Activated T-helper 1 cell treated with anti-CD3 and anti-CD28 coated beads, Interleukin-12 subunit alpha, Interleukin-12 subunit beta, Interleukin-2, Interleukin-4 antibody, amounts not matched to agents 30 ng/mL and 10 ng/mL and 1 ng/mL, durations not matched to agents 14 hours and 24 hours and 36 hours (primary cell): ENCODE data around the gene PHETA1. TPM values are rescaled to one million over a fixed set of nuclear protein-coding genes. Genes with fewer than 3 reads are reported as not detected.
A peak's percentile ranks its signal among the peaks of the same experiment; 100 is the strongest.
"Not testable (repeated sequence)": the region's sequence is repeated elsewhere in the genome, so short reads cannot be mapped to it uniquely, and the experiment has no call there.

Source experiments
- DNase-seq: peaks from one replicate; pipeline ENCODE4 v3.0.0; 2021; ENCODE audit warnings: low spot score
- H3K27ac Mint-ChIP-seq: one replicate; pipeline ENCODE4 v1.8.0; 2021; ENCODE audit warnings: mild to moderate bottlenecking, mixed read lengths
- H3K27me3 Mint-ChIP-seq: one replicate; pipeline ENCODE4 v1.8.0; 2022; ENCODE audit warnings: mild to moderate bottlenecking, moderate library complexity, mixed read lengths; ENCODE audit not compliant: insufficient read depth
- H3K36me3 Mint-ChIP-seq: one replicate; pipeline ENCODE4 v1.8.0; 2021; ENCODE audit warnings: low read depth, mixed read lengths
- H3K4me1 Mint-ChIP-seq: one replicate; pipeline ENCODE4 v1.8.0; 2021; ENCODE audit warnings: low read depth, mixed read lengths
- H3K4me3 Mint-ChIP-seq: one replicate; pipeline ENCODE4 v1.8.0; 2021; ENCODE audit warnings: mild to moderate bottlenecking, moderate library complexity, mixed read lengths
- H3K9me3 Mint-ChIP-seq: one replicate; pipeline ENCODE4 v1.8.0; 2021; ENCODE audit warnings: mixed read lengths
- intact Hi-C: fragments of 100-400 bp; cut with micrococcal nuclease; formaldehyde crosslinking; loops from one replicate; pipeline ENCODE4 v1.15.1; 2024
- total RNA-seq: library from RNA; stranded (reverse); gene quantifications from 2 replicates; pipeline ENCODE4 v1.2.3, GENCODE V29; 2022

The PHETA1 gene
- total RNA-seq, 1 donor from 2014 or later: 2.7 TPM

DNA sequence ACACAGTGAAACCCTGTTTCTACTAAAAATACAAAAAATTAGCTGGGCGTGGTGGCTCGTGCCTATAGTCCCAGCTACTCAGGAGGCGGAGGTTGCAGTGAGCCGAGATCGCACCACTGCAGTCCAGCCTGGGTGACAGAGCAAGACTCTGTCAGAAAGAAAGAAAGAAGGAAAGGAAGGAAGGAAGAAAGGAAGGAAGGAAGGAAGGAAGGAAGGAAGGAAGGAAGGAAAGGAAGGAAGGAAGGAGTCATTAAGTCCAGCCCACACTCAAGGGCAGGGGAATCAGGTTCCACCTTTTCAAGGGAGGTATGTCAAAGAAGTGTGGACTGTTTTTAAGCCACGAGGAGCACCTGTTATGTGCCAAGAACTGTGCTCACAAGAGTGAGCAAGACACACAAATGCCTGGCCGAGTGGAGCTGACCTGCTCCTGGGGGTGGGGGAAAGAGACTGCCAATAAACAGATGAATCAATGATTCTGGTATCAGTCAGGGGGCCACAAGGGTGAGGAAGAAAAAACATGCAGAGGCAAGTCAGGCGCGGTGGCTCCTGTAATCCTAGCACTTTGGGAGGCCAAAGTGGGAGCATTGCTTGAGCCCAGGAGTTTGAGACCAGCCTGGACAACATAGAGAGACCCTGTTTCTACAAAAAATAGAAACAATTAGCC, 31.0 kb upstream of the PHETA1 start:
- Mint-ChIP-seq H3K4me1 (peaks cover 53% of the 10 kb centered on the region), H3K4me3 (peak overlapping the region; percentile 0), H3K27me3 (peaks cover 11% of the 10 kb centered on the region)
- not testable (repeated sequence) for H3K36me3 Mint-ChIP-seq, H3K9me3 Mint-ChIP-seq, H3K27ac Mint-ChIP-seq, DNase-seq
- intact Hi-C loops: loop anchor here (5.0 to 10.0 kb wide), 3 partner anchors 272 to 985 kb away; partner anchors contain the start of genes HECTD4 and PPTC7

DNA sequence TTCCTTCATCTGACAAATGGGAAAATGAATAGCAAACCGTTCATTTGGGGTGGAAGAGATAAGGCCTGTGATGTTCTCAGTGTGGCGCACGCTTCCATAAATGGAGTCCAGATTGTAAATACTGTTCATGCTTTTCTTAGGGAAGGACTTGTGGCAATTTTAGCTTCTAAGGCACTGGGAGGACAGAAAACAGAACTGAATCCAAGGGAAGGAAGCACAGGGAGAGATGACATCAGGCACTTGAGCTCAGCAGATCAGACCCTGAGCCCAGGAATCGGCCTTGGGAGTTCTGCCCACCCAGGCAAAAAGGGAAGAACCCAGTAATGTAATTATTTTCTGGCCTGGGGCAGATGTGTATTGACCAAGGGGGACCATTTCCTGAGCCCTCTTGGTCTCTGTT, 29.6 kb upstream of the PHETA1 start:
- DNase-seq: no peak
- H3K4me1 Mint-ChIP-seq: peaks cover 40% of the 10 kb centered on the region
- peaks cover 13% of the 10 kb centered on the region for H3K27me3 Mint-ChIP-seq
- H3K27ac Mint-ChIP-seq: no peak overlapping the region
- intact Hi-C loops: loop anchor here (5.0 kb wide), 1 partner anchor 274 kb away; no protein-coding TSS in a partner anchor
- H3K9me3 Mint-ChIP-seq: peaks cover 3% of the 10 kb centered on the region
- no peaks in the 10 kb centered on the region for H3K36me3 Mint-ChIP-seq
- H3K4me3 Mint-ChIP-seq: no peak overlapping the region

DNA sequence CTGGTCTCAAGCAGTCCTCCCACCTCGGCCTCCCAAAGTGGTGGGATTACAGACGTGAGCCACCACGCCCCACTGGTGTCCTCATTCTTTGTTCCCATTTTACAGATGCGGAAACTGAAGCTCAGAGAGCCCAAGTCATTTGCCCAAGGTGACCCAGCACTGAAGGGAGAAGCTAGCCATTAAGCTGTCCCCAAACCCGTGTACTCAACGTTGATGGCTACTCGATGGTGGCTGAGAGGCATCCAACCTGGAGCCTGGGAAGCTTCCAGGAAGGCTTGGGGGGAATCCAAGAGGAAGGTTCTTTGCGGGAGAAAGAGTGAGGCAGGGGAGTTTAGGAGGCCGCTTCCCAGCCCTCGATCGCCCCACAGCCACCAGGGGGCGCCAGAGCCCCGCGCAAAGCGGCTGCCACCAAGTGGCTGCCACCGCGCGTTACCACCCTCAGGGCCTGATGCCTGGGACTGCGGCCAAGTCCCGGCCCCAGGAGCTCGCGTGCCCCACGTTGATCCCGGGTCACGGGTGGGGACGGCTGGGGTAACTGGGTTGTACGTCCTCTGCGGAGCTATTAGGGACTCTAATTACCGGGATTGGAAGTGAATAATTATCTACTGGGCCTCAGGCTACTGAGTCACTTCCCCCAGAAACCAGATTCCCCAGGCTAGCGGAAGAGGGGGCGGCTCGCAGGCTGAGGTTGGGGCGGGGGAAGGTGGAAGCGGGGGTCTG, 28.0 kb upstream of the PHETA1 start:
- intact Hi-C loops: loop anchor here (1.0 to 5.0 kb wide), 7 partner anchors 8 to 275 kb away; partner anchors contain the start of gene SH2B3
- Mint-ChIP-seq H3K4me3 (peak overlapping the region; percentile 64), H3K27me3 (peaks cover 13% of the 10 kb centered on the region), H3K9me3 (peaks cover 3% of the 10 kb centered on the region), H3K27ac (peak overlapping the region; percentile 70), H3K36me3 (no peaks in the 10 kb centered on the region), H3K4me1 (peaks cover 30% of the 10 kb centered on the region)
- DNase-seq: peak; percentile 77

DNA sequence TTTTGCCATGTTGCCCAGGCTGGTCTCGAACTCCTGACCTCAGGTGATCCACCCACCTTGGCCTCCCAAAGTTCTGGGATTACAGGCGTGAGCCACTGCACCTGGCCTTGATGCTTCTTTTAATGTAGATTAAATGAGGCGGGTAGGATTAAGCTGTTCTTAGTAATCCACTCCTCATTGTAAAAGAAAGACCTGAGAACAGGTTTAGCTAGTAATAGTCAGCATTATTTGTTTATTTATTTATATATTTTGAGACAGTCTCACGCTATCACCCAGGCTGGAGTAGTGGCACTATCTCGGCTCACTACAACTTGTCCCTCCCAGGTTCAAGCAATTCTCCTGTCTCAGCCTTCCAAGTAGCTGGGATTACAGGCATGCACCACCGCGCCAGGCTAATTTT, 27.4 kb upstream of the PHETA1 start:
- H3K4me3 Mint-ChIP-seq, DNase-seq, H3K27ac Mint-ChIP-seq, H3K36me3 Mint-ChIP-seq, H3K9me3 Mint-ChIP-seq: not testable (repeated sequence)
- intact Hi-C loops: loop anchor here (2.0 to 5.0 kb wide), 2 partner anchors 65 to 276 kb away; no protein-coding TSS in a partner anchor
- peaks cover 11% of the 10 kb centered on the region for H3K27me3 Mint-ChIP-seq
- peaks cover 30% of the 10 kb centered on the region for H3K4me1 Mint-ChIP-seq

DNA sequence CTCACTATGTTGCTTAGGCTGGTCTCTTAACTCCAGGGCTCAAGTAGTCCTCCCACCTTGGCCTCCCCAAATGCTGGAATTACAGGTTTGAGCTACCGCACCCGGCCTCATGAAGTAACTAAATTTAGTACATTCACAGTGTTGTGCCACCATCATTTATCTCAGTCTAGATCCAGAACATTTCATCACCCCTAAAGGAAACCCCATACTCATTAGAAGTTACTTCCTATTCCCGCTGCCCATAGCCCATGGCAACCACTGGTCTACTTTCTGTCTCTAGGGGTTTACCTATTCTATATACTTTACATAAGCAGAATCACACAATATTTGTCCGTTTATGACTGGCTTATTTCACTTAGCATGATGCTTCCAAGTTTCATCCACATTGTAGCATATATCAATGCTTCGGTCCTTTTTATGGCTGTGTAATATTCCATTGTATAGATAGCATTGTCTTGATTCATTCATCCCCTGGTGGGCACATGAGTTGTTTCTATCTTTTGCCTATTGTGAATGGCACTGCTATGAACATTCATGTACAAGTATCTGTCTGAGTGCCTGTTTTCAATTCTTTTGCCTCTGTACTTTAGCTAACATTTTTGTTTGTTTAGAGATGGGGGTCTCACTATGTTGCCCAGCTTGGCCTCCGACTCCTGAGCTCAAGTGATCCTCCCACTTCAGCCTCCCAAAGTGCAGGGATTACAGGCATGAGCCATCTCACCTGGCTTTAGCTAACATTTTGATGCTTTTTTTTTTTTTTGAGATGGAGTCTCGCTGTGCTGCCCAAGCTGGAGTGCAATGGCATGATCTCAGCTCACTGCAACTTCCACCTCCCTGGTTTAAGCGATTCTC, 26.7 kb upstream of the PHETA1 start:
- peaks cover 3% of the 10 kb centered on the region for H3K9me3 Mint-ChIP-seq
- H3K27ac Mint-ChIP-seq: no peak overlapping the region
- peaks cover 30% of the 10 kb centered on the region for H3K4me1 Mint-ChIP-seq
- intact Hi-C loops: loop anchor here (2.0 to 5.0 kb wide), 2 partner anchors 65 to 277 kb away; no protein-coding TSS in a partner anchor
- no peak for DNase-seq
- H3K36me3 Mint-ChIP-seq: no peaks in the 10 kb centered on the region
- no peak overlapping the region for H3K4me3 Mint-ChIP-seq
- peaks cover 8% of the 10 kb centered on the region for H3K27me3 Mint-ChIP-seq

DNA sequence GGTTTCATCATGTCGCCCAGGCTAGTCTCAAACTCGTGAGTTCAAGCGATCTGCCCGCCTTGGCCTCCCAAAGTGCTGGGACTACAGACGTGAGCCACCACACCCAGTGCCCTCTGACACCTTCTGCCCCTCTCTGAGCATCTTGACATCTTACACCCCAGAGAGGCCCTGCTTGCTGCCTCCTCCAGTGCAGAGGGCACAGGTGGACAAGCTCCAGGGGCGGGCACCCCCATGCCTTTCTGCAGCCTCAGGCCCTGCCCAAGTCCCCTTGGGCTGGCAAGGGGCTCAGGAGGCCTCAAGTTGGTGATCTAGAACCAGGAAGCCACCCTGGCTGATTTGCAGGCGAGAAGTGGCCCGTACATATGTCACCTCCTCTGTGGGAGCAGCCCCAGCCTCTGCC, 25.6 kb upstream of the PHETA1 start:
- intact Hi-C loops: no loop called here
- Mint-ChIP-seq H3K27me3 (peaks cover 4% of the 10 kb centered on the region), H3K27ac (no peak overlapping the region), H3K36me3 (no peaks in the 10 kb centered on the region), H3K4me1 (peaks cover 21% of the 10 kb centered on the region), H3K9me3 (peaks cover 1% of the 10 kb centered on the region), H3K4me3 (no peak overlapping the region)
- DNase-seq: no peak

DNA sequence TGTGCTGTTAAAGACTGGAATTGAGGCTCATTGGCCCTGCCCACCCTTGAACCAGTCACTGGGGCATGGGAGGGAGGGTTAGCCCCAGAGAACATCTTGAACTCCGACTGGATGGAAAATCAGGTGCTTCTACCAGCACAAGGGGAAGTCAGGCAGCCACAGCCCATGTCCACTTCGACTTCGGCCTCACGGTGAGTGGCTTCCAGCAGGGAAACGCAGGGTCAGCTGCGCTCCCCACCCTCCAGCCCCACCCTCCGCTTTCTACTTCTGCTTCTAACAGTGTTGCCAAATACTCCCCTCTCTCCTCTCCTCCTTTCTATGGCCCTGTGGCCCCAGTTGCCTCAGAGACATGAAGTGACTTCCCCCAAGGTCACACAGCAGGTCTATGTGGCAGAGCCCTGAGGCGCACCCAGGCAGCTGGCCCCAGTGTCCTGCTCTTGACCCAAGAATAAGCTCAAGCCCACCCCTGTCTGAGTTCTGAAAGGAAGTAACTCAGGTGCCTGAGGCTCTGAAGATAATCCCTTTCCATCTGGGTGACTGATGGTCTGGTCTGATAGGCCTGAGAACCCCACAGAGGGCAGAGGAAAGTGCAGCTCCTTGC, 24.9 kb upstream of the PHETA1 start:
- Mint-ChIP-seq H3K4me3 (no peak overlapping the region), H3K36me3 (no peaks in the 10 kb centered on the region), H3K4me1 (peaks cover 14% of the 10 kb centered on the region), H3K9me3 (no peaks in the 10 kb centered on the region), H3K27me3 (peaks cover 4% of the 10 kb centered on the region), H3K27ac (no peak overlapping the region)
- intact Hi-C loops: no loop called here
- no peak for DNase-seq

DNA sequence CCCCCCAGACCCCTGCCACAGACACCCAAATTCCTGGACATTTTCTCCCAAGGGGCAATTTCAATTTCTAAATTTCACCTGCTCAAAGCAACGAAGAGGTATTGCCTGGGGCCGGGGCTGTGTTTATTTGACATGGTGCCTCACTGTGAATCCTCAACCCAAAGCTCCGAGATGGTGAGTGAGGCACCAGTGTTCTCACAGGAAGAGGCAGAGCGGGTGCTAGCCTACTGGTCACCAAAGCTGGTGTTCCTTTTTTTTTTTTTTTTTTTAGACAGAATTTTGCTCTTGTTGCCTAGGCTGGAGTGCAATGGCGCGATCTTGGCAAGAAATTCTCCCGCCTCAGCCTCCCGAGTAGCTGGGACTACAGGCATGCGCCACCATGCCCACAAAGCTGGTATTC, 22.0 kb upstream of the PHETA1 start:
- Mint-ChIP-seq H3K27me3 (peaks cover 6% of the 10 kb centered on the region), H3K4me3 (no peak overlapping the region), H3K4me1 (no peaks in the 10 kb centered on the region), H3K9me3 (no peaks in the 10 kb centered on the region), H3K36me3 (no peaks in the 10 kb centered on the region), H3K27ac (no peak overlapping the region)
- intact Hi-C loops: no loop called here
- DNase-seq: no peak

DNA sequence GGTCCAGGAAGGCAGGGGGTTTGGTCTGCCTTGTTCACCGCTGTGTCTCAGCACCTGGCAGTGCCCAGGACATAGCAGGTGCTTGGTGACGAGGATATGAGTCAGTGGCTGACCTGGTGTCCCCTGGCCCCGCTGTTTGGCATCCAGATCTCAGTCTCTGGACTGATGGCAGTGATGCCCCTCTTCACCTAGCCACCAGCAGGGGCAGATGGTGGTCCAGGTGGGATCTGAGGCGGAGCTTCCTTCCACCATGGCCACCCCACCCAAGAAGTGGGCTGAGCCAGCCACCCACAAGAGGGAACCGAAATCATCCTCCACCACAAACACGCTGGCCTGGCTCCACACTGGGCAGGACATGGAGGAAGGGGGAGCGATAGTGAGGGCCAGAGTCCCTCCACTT, 20.7 kb upstream of the PHETA1 start:
- Mint-ChIP-seq H3K4me1 (no peaks in the 10 kb centered on the region), H3K4me3 (no peak overlapping the region), H3K27me3 (peaks cover 6% of the 10 kb centered on the region), H3K36me3 (no peaks in the 10 kb centered on the region), H3K9me3 (no peaks in the 10 kb centered on the region), H3K27ac (no peak overlapping the region)
- no peak for DNase-seq
- intact Hi-C loops: no loop called here

DNA sequence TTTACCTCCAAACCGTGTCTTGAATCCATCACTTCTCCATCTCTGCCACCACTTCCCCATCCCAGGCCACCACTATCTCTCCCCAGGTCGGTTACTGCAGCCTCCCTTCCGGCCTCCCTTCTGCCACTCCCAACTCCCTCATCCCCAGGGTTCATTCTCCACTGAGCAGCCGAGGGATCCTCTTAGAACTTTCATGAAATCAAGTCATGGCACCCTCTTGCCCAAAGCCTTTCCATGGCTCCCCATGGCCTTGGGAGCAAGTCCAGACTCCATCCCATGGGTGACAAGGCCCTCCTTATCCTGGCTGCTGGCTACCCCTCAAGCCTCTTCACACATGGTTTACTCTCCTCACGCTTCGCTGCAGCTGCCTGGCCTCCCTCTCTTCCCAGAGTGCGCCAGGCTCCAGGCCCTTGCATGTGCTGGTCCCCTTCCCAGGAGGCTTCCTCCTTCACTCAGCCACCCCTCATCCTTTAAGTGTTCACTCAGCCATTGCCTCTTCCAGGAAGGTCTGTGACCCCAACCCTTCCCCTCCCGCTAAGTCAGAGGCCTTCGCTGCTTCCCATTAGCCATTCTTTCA, 18.9 kb upstream of the PHETA1 start:
- Mint-ChIP-seq H3K4me3 (no peak overlapping the region), H3K27me3 (peaks cover 4% of the 10 kb centered on the region), H3K9me3 (no peaks in the 10 kb centered on the region), H3K36me3 (no peaks in the 10 kb centered on the region), H3K27ac (no peak overlapping the region), H3K4me1 (no peaks in the 10 kb centered on the region)
- intact Hi-C loops: no loop called here
- no peak for DNase-seq

DNA sequence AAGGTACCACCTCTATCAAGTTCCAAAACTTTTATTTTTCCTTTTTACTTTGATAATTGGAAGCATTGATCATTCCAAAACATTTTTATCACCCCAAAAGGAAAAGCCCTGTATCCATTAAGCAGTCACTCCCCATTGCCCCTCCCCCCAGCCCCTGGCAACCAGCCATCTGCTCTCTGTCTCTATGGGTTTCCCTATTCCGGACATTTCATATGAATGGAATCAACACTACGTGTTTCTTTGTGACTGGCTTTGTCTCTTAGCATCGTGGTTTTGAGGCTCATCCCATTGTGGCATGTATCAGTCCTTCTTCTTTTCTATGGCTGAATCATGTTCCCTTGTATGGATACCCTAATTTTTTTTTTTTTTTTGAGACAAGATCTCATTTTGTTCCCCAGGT, 18.0 kb upstream of the PHETA1 start:
- DNase-seq: no peak
- Mint-ChIP-seq H3K27ac (no peak overlapping the region), H3K36me3 (no peaks in the 10 kb centered on the region), H3K27me3 (peaks cover 4% of the 10 kb centered on the region), H3K4me3 (no peak overlapping the region), H3K9me3 (no peaks in the 10 kb centered on the region), H3K4me1 (no peaks in the 10 kb centered on the region)
- intact Hi-C loops: no loop called here

DNA sequence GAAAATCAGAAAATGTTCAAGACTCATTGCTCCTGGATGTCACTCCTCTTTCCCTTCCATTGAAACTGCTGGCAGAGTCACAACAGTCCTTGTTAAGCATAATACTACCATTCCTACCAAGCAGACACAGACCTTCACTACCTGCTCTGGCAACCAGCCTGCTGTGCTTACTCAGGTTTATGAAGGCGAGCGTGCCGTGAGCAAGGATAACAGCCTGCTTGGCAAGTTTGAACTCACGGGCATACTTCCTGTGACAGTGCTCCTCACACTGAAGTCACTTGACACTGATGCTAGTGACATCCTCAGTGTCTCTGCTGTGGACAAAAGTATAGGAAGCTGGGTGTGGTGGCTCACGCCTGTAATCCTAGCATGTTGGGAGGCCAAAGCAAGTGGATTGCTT, 15.7 kb upstream of the PHETA1 start:
- intact Hi-C loops: no loop called here
- no peak overlapping the region for H3K27ac Mint-ChIP-seq
- no peaks in the 10 kb centered on the region for H3K9me3 Mint-ChIP-seq
- no peaks in the 10 kb centered on the region for H3K4me1 Mint-ChIP-seq
- no peak for DNase-seq
- H3K4me3 Mint-ChIP-seq: no peak overlapping the region
- H3K36me3 Mint-ChIP-seq: no peaks in the 10 kb centered on the region
- H3K27me3 Mint-ChIP-seq: peaks cover 4% of the 10 kb centered on the region
